ENCODE results near the gene PARD3B.

GRCh38 chr2:204544961-204545860 lies at the start of gene PARD3B:
- TF ChIP-seq EZH2 (IDR thresholded peaks at IDR 0.05; ENCODE audit: borderline replicate concordance, low read depth, low read length, poor library complexity, severe bottlenecking) (no peak), CTCF (conservative IDR thresholded peaks at IDR 0.05; ENCODE audit: low read depth, low read length) (no peak)

Data from A673 (cell line).